AG09309 (cell line): ENCODE data around the gene SETX.

Experiments used
- DNase-seq: peaks from one replicate; pipeline ENCODE4 v3.0.0-alpha.2; 2010; ENCODE audit warnings: low read depth
- H3K4me3 ChIP-seq: 2 replicates; pipeline ENCODE4 v1.5.1; 2011; ENCODE audit warnings: mild to moderate bottlenecking, low read depth, low read length, moderate library complexity; ENCODE audit not compliant: control insufficient read depth
- TF ChIP-seq, protein P1 (sequence below): IDR thresholded peaks from 2 replicates; pipeline ENCODE4 v1.5.1; 2011; ENCODE audit warnings: mild to moderate bottlenecking, low read depth, low read length, inconsistent platforms; ENCODE audit not compliant: insufficient read depth, control insufficient read depth; ENCODE audit errors: missing control alignments

Gene SETX, protein sequence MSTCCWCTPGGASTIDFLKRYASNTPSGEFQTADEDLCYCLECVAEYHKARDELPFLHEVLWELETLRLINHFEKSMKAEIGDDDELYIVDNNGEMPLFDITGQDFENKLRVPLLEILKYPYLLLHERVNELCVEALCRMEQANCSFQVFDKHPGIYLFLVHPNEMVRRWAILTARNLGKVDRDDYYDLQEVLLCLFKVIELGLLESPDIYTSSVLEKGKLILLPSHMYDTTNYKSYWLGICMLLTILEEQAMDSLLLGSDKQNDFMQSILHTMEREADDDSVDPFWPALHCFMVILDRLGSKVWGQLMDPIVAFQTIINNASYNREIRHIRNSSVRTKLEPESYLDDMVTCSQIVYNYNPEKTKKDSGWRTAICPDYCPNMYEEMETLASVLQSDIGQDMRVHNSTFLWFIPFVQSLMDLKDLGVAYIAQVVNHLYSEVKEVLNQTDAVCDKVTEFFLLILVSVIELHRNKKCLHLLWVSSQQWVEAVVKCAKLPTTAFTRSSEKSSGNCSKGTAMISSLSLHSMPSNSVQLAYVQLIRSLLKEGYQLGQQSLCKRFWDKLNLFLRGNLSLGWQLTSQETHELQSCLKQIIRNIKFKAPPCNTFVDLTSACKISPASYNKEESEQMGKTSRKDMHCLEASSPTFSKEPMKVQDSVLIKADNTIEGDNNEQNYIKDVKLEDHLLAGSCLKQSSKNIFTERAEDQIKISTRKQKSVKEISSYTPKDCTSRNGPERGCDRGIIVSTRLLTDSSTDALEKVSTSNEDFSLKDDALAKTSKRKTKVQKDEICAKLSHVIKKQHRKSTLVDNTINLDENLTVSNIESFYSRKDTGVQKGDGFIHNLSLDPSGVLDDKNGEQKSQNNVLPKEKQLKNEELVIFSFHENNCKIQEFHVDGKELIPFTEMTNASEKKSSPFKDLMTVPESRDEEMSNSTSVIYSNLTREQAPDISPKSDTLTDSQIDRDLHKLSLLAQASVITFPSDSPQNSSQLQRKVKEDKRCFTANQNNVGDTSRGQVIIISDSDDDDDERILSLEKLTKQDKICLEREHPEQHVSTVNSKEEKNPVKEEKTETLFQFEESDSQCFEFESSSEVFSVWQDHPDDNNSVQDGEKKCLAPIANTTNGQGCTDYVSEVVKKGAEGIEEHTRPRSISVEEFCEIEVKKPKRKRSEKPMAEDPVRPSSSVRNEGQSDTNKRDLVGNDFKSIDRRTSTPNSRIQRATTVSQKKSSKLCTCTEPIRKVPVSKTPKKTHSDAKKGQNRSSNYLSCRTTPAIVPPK (N-terminal part only)

DNA sequence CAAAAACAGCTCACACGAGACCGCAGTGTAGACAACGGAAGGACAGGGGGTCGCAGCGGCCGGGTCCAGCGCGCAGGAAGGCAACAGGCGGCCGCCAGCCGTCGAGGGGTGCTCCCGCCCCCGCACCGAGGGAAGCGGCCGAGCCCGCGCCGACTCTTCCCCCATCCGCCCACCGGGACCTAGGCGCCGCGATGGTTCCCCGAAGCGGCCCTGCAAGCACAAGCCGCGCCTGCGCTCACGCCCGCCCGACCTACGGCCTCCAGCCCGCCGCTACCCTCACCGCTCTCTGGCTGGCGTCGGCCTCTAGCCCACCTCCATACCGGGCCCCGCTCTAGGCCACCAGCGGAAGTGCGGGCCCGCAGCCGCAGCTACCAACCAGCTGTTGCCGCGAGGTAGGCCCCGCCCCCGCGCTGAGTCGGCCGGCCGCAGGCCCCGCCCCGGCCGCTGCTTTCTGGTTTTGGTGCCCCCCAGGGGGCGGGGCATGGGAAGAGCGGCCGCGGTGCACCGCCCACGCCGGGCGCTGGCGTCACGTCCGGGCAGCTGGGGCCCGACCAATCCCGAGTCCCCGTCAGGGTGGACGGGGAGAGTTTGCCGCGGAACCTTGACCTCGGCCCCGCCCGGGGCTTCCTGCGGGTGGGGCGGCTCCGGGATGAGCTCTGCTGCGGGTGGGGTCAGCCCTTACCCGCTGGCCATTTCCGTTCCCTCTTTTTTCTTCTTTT lies at the start of gene SETX:
SETX (minus strand) TSS at position 350 of the 719 bp plus-strand sequence. CDS start 5,558 bp downstream, outside the sequence.
- TF ChIP-seq, protein P1, sequence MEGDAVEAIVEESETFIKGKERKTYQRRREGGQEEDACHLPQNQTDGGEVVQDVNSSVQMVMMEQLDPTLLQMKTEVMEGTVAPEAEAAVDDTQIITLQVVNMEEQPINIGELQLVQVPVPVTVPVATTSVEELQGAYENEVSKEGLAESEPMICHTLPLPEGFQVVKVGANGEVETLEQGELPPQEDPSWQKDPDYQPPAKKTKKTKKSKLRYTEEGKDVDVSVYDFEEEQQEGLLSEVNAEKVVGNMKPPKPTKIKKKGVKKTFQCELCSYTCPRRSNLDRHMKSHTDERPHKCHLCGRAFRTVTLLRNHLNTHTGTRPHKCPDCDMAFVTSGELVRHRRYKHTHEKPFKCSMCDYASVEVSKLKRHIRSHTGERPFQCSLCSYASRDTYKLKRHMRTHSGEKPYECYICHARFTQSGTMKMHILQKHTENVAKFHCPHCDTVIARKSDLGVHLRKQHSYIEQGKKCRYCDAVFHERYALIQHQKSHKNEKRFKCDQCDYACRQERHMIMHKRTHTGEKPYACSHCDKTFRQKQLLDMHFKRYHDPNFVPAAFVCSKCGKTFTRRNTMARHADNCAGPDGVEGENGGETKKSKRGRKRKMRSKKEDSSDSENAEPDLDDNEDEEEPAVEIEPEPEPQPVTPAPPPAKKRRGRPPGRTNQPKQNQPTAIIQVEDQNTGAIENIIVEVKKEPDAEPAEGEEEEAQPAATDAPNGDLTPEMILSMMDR, result no peak
- peak within 1 kb of the TSS; percentile 85 for H3K4me3 ChIP-seq
- DNase-seq, result peak; percentile 81

GRCh38 chr9:132404228-132404881 lies 49.6 kb upstream of the SETX start:
- TF ChIP-seq, protein P1, result no peak
- no peak for DNase-seq
- H3K4me3 ChIP-seq, result no peak overlapping the region

GRCh38 chr9:132401824-132402223 lies 47.0 kb upstream of the SETX start:
- no peak for DNase-seq

GRCh38 chr9:132395560-132395959 lies 40.8 kb upstream of the SETX start:
- TF ChIP-seq, protein P1, result no peak
- DNase-seq, result no peak
- no peak overlapping the region for H3K4me3 ChIP-seq

More at GRCh38 chr9:132401824-132402223, 47.0 kb upstream of the SETX start:
- H3K4me3 ChIP-seq, result no peak overlapping the region
- TF ChIP-seq, protein P1, result no peak

GRCh38 chr9:132391449-132391848 lies 36.7 kb upstream of the SETX start:
- TF ChIP-seq, protein P1, result no peak
- no peak for DNase-seq
- no peak overlapping the region for H3K4me3 ChIP-seq

GRCh38 chr9:132390966-132391365 lies 36.2 kb upstream of the SETX start:
- H3K4me3 ChIP-seq, result no peak overlapping the region
- DNase-seq, result no peak
- TF ChIP-seq, protein P1, result no peak
